H1 (cell line): ENCODE data around the gene STK40. TPM values are rescaled to one million over a fixed set of nuclear protein-coding genes. Genes with fewer than 3 reads are reported as not detected.

Source experiments
- NANOG ChIP-seq: IDR thresholded peaks from 2 replicates; pipeline ENCODE4 v1.6.1; 2011; ENCODE audit warnings: low read length, low read depth, mild to moderate bottlenecking, inconsistent platforms; ENCODE audit not compliant: insufficient read depth, poor library complexity, severe bottlenecking
- POU5F1 ChIP-seq: IDR thresholded peaks from 2 replicates; pipeline ENCODE4 v1.6.1; 2011; ENCODE audit warnings: low read depth, mild to moderate bottlenecking, low read length, moderate library complexity
- polyA plus RNA-seq, 7 experiments: library from polyadenylated mRNA; depleted of rRNA in 3 of 7; stranded (reverse) in 5 of 7; unstranded in 2 of 7; fragments of >200 nt in 5 of 7; fragments of 200-250 nt in 2 of 7; gene quantifications; 1 replicate in 5 of 7; 2 replicates in 1 of 7; 4 replicates in 1 of 7; pipeline versions ENCODE4 v1.2.1 to v1.2.3, GENCODE V29; 2011 to 2013; ENCODE audit warnings: missing spikeins in 2 of 7, mixed read lengths in 2 of 7
- total RNA-seq: library from RNA; stranded (reverse); fragmentation: NEBNext Ultra II Directional; extraction: Animal tissue kit (Norgen Biotek cat#: 25700); gene quantifications from 2 replicates; pipeline ENCODE4 v1.2.1, GENCODE V29; 2021
- TF ChIP-seq, protein P1 (sequence below), 3 experiments: IDR thresholded peaks; 1 replicate in 2 of 3; 2 replicates in 1 of 3; pipeline versions ENCODE4 v1.5.1 to v1.6.1; 2011; ENCODE audit warnings: low read length in 3 of 3, mild to moderate bottlenecking in 3 of 3, inconsistent platforms in 2 of 3, low read depth in 1 of 3, moderate library complexity in 1 of 3; ENCODE audit not compliant: insufficient read depth in 1 of 3; ENCODE audit errors: control extremely low read depth in 1 of 3

Gene STK40
- total and polyA plus RNA-seq, 2 of the 8 experiments (the other 6 are each of a cell fraction or from before 2014, with no cell fraction given), result 13.6 to 28.6 TPM

DNA sequence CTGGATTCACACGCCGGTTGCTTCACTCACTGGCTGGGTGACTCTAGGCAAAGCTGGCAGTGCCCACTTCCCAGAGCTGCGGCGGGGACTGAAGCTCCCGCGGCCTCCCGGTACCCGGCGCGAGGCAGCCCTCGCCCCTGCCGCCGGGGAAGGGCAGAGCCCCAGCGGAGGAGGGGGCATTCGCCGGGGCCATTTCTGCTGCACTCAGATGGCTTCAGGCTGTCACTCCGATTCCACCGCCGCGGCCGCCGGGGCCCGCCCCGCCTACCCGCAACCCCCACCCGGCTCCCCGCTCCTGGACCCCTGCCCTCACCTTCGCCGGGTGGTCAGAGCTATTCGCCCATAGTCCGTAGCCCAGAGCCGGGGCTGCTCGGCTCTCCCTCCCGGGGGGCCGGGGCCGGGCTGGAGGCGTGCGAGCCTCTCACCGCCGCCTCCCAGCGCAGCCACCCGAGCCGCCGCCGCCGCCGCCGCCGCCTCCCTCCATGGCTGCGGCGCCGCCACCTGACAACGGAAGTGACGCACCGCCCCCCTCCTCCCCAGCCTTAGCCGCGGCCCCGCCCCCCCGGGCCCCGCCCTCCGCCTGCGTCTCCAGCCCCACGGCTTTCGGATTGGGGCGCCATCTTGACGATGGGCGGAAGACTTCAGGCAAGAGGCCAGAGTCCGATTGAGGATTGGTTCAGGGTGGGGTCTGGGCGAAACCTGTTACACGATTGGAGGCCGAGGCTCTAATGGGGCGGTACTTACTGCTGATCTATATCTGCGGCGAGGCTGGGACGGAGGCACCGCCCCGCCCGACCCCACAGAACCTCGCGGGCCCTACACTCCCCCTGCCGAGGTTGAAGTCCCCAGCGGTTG is at the start of gene STK40 (continued):
- TF ChIP-seq, protein P1, sequence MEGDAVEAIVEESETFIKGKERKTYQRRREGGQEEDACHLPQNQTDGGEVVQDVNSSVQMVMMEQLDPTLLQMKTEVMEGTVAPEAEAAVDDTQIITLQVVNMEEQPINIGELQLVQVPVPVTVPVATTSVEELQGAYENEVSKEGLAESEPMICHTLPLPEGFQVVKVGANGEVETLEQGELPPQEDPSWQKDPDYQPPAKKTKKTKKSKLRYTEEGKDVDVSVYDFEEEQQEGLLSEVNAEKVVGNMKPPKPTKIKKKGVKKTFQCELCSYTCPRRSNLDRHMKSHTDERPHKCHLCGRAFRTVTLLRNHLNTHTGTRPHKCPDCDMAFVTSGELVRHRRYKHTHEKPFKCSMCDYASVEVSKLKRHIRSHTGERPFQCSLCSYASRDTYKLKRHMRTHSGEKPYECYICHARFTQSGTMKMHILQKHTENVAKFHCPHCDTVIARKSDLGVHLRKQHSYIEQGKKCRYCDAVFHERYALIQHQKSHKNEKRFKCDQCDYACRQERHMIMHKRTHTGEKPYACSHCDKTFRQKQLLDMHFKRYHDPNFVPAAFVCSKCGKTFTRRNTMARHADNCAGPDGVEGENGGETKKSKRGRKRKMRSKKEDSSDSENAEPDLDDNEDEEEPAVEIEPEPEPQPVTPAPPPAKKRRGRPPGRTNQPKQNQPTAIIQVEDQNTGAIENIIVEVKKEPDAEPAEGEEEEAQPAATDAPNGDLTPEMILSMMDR (IDR thresholded peaks at IDR 0.05; ENCODE audit: control extremely low read depth in 1 of 3, insufficient read depth in 1 of 3, low read depth in 1 of 3, low read length in 3 of 3), result no peak
- TF ChIP-seq POU5F1 (no peak), NANOG (no peak)
